Stimulated activated CD4-positive, alpha-beta T cell treated with anti-CD3 and anti-CD28 coated beads, Interleukin-1b, Interleukin-23, amount 100 ng/mL, for 24 hours (primary cell): Measurements from ENCODE around the gene DGKZ.
"Not testable (repeated sequence)": the region's sequence is repeated elsewhere in the genome, so short reads cannot be mapped to it uniquely, and the experiment has no call there.

Experiments used
- DNase-seq, 4 experiments: peaks; one replicate each; pipeline ENCODE4 v3.0.0-alpha.2; 2020; ENCODE audit warnings: low read depth in 4 of 4, low spot score in 1 of 4

The DGKZ gene

DNA sequence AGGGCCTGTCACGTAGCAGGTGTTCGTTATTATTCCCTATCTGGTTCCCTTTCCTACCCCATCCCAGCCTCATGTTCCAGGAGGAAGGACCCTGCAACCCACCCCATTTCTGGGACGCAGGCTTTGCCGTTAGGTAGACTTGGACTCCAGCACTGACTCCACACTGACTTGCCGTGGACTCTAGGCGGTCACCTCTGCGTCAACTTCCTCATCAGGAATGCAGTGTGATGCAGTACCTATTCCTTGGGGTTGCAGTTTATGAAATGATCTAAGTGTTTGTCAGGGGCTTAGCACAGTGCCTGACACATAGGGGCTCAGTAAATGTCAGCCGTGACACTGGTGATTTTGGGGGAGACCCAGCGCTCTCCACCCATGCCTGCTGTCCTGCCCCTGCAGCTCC lies 16.8 kb downstream of the DGKZ start:
- DNase-seq = no peak

DNA sequence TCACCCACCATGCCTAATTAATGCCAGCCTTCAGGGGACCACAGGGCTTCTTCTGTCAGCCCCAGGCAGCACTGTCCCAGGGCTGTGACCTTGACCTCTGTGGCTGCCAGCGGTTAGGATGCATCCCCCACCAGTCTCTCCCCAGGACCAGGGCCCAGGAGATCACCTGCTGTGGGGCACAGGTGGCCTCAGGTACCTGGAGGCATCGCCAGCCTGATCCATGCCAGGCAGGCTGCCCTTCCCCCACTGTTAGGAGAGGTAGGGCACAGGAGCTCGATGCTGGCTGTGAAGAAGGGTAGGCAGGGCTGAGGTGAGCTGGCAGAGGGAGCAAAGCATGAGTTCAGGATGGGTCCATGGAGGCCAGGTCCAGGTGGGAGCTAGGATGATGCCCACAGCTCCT lies 17.5 kb downstream of the DGKZ start:
- DNase-seq = no peak

DNA sequence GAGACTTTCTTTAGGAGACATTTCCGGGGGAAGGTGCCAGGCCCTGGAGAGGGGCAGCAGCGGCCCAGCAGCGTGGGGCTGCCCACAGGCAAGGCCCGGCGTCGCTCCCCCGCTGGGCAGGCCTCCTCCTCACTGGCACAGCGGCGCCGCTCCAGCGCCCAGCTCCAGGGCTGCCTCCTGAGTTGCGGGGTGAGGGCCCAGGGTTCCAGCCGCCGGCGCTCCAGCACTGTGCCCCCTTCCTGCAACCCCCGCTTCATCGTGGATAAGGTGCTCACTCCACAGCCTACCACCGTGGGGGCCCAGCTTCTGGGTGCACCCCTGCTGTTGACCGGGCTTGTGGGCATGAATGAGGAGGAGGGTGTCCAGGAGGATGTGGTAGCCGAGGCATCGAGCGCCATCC lies 19.0 kb downstream of the DGKZ start:
- no peak for DNase-seq

DNA sequence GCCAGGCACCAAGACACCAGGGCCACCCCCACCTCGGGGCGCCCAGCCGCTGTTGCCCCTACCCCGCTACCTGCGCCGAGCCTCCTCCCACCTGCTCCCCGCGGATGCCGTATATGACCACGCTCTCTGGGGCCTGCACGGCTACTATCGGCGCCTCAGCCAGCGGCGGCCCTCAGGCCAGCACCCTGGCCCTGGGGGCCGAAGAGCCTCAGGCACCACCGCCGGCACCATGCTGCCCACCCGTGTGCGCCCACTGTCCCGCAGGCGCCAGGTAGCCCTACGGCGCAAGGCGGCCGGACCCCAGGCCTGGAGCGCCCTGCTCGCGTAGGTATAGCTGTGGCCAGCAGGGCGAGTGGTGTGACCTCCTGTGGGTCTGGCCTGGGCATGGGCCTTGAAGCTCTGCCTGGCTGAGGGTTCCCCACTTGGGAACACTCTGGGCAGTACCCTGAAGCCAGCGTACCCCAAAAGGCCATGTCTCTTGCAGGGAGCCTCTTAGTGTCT lies 19.4 kb downstream of the DGKZ start:
- DNase-seq = no peak

DNA sequence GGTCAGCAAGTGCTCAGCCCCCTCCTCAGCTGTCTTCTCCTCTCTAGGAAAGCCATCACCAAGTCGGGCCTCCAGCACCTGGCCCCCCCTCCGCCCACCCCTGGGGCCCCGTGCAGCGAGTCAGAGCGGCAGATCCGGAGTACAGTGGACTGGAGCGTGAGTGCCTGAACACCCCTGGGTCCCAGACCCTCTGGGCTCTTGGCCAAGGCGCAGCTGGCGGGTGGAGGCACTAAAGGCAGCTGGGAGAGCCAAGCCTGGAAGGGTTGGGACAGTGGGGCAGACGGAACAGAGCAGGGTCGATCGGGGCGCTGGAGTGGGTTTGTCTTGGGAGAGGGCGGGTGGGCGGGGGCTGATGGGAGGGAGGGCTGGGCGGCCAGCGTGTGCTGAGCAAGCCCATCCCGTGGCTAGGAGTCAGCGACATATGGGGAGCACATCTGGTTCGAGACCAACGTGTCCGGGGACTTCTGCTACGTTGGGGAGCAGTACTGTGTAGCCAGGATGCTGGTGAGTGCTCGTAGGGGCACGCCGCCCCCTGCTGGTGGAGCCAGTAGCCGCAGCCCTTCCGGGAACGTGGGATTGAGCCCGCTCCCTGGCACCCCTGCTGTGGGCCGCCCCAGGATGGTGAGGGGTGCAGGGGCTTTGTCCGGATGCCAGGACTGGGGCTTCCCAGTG lies 20.1 kb downstream of the DGKZ start:
- DNase-seq = peak in 3 of 4 experiments; percentile 55 to 67 (median 55)

DNA sequence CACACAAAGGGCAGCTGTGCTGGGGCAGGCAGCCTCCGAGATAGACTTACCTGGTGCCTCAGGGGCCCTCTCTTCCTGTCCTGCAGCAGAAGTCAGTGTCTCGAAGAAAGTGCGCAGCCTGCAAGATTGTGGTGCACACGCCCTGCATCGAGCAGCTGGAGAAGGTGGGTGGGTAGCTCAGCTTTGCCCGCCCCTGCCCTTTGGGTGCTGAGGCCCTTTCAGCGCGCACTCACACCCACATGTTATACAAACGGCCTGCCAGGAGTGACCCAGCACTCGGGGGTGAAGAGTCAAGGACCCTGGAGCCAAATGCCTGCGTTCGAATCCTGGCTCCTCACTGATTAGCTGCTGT lies 20.6 kb downstream of the DGKZ start:
- DNase-seq = no peak

DNA sequence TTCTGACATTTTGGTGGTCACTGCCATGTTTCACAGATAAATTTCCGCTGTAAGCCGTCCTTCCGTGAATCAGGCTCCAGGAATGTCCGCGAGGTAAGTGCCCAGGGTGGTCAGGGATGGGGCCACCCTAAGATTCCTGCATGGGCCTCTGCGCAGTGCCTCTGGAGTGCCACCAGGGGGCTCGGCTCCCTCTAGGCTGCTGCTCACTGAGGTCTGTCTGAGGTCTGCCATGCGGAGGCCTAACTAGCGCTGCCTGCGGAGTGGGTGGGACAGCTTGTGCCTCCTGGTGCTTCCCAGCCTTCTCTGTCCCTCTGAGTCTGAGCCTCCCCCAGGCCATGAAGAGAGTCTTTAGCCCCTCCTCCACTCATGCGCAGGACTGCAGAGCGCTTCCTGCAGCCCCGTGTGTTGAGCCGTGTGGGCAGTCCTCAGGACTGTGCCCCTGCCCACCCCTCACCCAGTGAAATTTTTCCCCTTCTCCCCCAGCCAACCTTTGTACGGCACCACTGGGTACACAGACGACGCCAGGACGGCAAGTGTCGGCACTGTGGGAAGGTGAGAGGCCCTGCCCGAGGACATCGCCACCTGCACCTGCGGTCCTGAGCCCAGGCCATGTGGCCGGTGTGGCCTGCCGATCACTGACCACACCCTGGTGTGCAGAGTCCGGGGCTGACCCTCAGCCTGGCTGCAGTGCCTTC lies 22.3 kb downstream of the DGKZ start:
- peak in 2 of 4 experiments; percentile 35 to 46 for DNase-seq

DNA sequence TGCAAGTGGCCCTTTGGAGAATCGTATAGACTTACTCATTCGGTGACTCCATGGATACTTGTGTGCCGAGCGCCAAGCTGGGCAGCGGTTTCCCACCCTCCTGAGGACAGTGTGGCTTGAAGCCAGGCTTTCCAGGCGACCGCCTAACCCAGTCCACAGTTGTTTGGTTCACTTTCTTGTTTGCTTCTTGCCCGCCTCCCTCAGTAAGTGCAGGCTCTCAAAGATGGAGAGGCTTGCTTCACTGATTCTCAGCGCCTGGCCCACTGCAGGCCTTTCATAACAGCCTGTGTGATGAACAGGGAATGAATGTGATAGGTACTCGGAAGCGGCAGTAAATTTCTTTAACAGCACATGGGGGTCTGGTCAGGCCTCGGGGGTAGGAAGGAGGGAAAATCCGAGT lies 23.0 kb downstream of the DGKZ start:
- no peak for DNase-seq

DNA sequence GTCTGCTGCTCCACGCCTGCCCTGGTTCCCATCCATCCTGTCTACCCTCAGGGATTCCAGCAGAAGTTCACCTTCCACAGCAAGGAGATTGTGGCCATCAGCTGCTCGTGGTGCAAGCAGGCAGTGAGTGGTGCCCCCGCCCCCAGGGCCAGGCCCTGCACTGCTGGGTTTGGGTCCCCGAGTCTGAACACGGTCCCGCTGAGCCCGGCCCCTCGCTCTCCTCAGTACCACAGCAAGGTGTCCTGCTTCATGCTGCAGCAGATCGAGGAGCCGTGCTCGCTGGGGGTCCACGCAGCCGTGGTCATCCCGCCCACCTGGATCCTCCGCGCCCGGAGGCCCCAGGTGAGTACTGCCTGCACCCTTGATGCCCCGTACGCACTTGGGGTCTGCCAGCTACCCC lies 24.0 kb downstream of the DGKZ start:
- not testable (repeated sequence) for DNase-seq

DNA sequence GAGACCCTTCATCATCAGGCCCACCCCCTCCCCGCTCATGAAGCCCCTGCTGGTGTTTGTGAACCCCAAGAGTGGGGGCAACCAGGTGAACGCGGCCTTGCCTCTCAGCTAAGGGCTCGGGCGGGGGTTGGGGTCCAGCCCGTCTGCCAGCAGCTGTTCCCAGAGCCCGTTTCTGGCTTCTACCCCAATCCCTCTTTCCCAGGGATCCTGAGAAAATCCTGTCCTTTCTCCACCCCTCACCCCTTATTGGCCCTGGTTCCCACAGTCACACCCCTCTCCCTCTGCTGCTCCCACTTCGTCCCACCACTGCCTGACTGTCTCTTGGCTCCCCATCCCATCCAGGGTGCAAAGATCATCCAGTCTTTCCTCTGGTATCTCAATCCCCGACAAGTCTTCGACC lies 24.8 kb downstream of the DGKZ start:
- no peak for DNase-seq

DNA sequence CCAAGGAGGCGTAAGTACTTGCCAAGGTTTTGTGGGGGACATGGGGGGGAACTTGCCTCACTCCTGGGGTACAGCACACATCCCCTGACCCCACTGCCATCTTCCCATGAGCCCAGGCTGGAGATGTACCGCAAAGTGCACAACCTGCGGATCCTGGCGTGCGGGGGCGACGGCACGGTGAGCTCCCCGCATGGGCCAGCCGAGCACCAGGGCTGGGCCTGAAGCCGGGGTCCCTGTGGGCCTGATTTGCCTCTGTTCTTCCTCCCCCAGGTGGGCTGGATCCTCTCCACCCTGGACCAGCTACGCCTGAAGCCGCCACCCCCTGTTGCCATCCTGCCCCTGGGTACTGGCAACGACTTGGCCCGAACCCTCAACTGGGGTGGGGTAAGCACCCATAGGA lies 25.2 kb downstream of the DGKZ start:
- not testable (repeated sequence) for DNase-seq

DNA sequence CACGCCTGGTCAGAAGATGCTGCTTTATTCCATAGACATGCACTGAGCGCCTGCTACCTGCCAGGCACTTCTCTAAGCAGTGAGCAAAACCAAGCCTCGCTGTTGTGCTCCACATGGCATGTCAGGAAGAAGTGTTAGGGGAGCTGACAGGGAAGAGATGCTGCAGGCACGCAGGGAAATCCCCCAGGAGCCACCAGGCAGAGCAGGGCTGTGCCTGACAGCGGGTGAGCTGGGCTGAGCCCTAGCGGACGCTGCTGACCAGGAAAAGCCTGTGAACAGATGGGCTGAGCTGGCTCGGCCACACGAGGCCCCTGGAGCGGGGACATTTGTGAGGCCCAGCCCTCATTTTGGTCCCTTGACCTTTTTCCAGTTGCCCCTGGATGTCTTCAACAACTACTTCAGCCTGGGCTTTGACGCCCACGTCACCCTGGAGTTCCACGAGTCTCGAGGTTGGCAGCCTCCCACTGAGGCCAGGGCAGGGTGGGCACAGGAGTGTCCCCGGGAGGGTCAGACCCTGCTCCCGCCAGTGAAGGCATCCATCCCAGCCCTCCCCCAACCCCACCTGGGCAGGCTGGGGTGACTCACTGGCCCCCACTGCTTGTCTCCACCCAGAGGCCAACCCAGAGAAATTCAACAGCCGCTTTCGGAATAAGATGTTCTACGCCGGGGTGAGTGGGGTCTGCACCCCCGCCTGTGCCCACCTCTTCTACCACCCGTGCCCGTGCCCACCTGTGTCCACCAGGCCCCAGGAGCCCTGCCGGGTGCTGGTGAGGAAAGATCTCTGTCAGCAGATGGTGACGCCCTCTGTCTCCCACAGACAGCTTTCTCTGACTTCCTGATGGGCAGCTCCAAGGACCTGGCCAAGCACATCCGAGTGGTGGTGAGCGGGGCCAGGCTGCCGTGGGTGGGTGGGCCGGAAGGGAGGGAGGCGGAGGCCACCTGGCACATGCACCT lies 26.8 kb downstream of the DGKZ start:
- no peak for DNase-seq

DNA sequence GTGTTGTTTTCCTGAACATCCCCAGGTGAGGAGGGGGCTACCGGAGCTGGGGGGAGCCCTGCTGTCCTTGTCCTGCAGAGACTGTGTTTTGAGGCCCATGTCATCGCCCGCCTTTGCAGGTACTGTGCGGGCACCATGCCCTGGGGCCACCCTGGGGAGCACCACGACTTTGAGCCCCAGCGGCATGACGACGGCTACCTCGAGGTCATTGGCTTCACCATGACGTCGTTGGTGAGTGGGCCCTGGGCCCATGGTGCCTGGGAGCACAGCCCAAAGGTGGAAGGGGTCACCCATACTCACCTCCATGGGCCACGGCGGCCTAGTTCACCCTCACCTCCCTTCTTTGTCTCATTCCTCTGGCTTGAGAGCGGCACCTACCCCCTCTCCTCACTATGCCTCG lies 27.6 kb downstream of the DGKZ start:
- DNase-seq = no peak

DNA sequence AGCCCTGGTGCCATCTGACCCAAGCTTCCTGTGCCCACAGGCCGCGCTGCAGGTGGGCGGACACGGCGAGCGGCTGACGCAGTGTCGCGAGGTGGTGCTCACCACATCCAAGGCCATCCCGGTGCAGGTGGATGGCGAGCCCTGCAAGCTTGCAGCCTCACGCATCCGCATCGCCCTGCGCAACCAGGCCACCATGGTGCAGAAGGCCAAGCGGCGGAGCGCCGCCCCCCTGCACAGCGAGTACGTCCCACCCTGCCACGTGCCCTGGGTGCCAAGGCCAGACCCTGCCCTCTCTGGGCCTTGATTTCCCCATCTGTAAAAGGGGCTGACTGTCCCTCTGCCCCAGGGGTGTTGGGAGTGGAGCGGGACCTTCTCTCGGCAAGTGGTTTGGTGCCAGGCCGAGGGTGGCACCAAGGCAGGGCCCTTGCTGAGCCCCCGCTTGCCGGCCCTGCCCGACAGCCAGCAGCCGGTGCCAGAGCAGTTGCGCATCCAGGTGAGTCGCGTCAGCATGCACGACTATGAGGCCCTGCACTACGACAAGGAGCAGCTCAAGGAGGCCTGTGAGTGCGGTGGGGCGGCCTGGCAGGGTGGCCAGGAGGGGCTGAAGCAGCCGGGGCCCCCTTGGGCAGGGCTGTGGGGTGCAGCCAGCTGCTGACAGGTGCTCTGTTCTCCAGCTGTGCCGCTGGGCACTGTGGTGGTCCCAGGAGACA lies 28.3 kb downstream of the DGKZ start:
- DNase-seq = no peak

DNA sequence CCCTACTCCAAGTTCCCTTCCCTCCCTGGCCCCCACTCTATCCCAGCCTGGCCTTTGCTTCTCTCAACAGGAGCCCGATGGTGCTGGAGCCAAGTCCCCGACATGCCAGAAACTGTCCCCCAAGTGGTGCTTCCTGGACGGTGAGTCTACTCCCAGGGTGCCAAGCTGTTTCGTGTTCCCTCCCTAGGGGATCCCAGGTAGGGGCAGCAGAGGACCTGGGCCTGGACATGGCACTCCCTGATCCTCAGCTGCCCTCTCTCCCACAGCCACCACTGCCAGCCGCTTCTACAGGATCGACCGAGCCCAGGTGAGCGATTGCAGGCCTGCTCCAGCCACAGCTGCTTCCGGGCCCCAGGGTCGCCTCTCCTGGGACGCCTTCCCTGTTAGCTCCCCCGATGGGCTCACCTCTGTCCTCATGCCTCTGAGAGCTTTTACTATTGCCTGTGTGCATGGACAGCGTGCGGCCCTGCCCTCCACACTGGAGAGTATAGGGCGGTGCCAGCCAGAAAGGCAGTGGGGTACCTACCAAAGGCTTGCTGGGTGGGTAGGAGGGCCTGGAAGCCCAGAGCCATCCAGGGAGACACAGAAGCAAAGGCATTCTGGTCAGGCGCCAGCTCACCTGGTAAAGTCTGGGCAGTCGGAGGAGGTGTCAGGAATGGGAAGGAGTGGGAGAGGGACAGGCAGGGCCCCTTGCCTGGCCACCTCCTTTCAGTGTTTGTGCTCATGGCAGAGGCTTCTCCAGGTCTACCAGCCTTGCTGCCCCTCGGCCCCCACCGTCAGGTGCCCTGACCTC lies 29.2 kb downstream of the DGKZ start:
- DNase-seq = no peak

DNA sequence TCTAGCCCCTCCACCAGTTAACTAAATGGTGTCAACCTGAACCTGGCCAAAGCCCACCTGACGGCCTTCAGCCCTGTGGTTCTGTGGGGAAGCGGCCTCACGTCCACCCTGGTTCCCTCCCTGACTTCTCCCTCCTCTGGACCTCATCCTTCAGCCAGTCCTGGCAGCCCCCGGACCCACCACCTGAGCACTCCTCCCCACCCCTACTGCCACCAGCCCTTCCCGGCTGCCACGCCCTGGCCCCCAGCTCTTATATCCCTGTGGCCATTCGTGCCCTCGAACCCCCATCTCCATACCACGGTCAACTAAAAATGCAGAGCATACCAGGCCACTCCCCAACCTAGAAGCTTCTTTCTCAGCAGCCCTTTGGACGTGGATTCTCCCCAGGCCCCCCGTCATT lies 30.0 kb downstream of the DGKZ start:
- DNase-seq = no peak

DNA sequence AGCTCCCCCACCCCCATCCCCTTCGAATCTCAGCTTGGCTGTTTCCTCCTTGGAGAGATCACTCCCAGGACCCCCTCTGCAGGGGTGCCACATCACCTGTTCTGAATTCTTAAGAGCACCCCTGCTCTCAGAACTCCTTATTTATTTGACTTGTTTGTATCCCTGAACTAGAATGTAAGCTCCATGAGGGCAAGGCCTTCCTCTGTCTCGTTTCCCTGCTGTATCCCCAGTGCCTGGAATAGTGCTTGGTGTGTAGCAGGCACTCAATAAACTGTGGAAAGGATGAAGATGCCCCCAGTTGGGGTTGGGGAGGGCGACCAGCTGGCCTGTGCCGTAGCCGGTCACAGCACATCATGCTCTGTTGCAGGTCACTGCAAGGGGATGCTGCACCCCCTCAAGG lies 30.6 kb downstream of the DGKZ start:
- no peak for DNase-seq

DNA sequence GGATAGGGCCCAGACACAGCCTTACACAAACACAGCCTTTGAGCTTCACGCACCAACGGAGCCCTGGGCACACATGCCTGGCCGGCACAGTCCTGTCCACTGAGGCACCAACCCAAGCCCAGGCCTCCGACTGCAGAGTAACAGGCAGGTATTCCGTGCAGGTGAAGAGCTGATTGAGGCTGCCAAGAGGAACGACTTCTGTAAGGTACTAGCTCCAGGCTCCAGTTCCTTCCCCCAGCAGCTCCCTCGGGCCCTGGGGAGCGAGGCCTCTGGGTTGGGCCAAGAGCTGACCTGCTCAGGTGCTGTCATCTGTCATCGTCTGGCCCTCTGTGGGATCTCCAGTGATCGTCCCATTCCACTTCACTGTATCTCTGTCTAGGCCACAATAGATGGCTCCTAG lies 31.0 kb downstream of the DGKZ start:
- DNase-seq = no peak

DNA sequence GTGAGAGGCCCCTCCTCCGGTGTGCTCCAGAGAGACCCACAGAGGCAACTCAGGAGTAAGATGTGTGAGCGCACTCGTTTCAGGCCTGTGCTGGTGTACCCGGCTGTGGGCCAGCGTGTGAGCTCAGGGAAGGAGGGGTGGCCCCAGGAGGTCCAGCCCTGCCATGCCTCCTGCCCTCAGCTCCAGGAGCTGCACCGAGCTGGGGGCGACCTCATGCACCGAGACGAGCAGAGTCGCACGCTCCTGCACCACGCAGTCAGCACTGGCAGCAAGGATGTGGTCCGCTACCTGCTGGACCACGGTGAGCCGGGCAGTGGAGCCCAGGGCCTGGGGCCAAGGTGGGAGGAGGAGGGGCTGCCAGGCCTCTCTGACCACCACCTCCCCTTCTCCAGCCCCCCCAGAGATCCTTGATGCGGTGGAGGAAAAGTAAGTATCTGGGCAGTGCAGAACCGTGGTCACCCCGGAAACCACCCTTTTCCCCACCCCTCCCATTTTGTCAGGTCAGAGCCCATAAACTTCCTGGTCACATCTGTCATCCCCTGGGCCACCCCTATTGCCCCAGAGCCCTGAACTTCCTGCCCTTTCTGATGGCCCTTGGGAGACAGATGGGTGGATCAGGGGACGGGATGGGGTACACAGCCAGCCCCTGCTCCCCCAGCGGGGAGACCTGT lies 31.7 kb downstream of the DGKZ start:
- DNase-seq = no peak
